CD4-positive, alpha-beta T cell treated with Interleukin-2 at 100 ng/mL for 4 hours (primary cell): ENCODE data around the gene JDP2.
A peak's percentile ranks its signal among the peaks of the same experiment; 100 is the strongest.

ENCODE experiments used
- DNase-seq: peaks from one replicate; pipeline ENCODE4 v3.0.0-alpha.2; 2020; ENCODE audit warnings: low spot score

The JDP2 gene

GRCh38 chr14:75514673-75515628 lies 87.1 kb downstream of the JDP2 start:
- DNase-seq, result peak; percentile 61

- DNase-seq, result no peak
Measured at GRCh38 chr14:75515629-75515996, 87.8 kb downstream of the JDP2 start.

GRCh38 chr14:75518625-75519024 lies 90.8 kb downstream of the JDP2 start:
- peak; percentile 51 for DNase-seq

GRCh38 chr14:75519394-75519793 lies 91.6 kb downstream of the JDP2 start:
- no peak for DNase-seq

- no peak for DNase-seq
Measured at GRCh38 chr14:75519826-75520728, 92.3 kb downstream of the JDP2 start.

GRCh38 chr14:75520852-75521251 lies 93.0 kb downstream of the JDP2 start:
- no peak for DNase-seq

GRCh38 chr14:75521415-75522199 lies 93.8 kb downstream of the JDP2 start:
- no peak for DNase-seq

GRCh38 chr14:75522224-75522982 lies 94.6 kb downstream of the JDP2 start, which contains the start of gene BATF:
Gene BATF, plus strand, starts transcription at chr14:75522469. Its CDS starts 214 bp downstream, at chr14:75522683.
- DNase-seq, result peak; percentile 83

GRCh38 chr14:75522983-75523318 lies 95.1 kb downstream of the JDP2 start:
- no peak for DNase-seq
